SK-N-MC (cell line): Measurements from ENCODE around the gene ARHGAP22.

Experiments used
- DNase-seq: peaks from one replicate; pipeline ENCODE4 v3.0.0-alpha.2; 2011; ENCODE audit warnings: low read depth, low spot score
- H3K27ac ChIP-seq: fragments of 200-600 bp; sonication (generic); 2 replicates; pipeline ENCODE4 v1.5.1; 2016; ENCODE audit warnings: mixed run types
- H3K36me3 ChIP-seq: fragments of 200-600 bp; sonication (generic); 2 replicates; pipeline ENCODE4 v1.6.1; 2017; ENCODE audit warnings: antibody characterized with exemption, low read length, mixed read lengths; ENCODE audit not compliant: insufficient read depth
- H3K4me3 ChIP-seq: fragments of 200-600 bp; sonication (generic); 2 replicates; pipeline ENCODE4 v1.5.1; 2016
- H3K9ac ChIP-seq: fragments of 200-600 bp; sonication (generic); 2 replicates; pipeline ENCODE4 v1.8.0; 2017; ENCODE audit warnings: mixed run types, mixed read lengths; ENCODE audit not compliant: insufficient read length
- H3K9me3 ChIP-seq: fragments of 200-600 bp; sonication (generic); 2 replicates; pipeline ENCODE4 v1.6.1; 2017; ENCODE audit warnings: low read depth, mild to moderate bottlenecking, antibody characterized with exemption, low read length, moderate library complexity, mixed read lengths
- EZH2 ChIP-seq: fragments of 200-600 bp; sonication (generic); IDR thresholded peaks from one replicate; pipeline ENCODE4 v1.6.1; 2017; ENCODE audit warnings: antibody characterized with exemption
- FOXP2 ChIP-seq: optimal IDR thresholded peaks from 2 replicates; pipeline ENCODE3; 2011; ENCODE audit warnings: mild to moderate bottlenecking, moderate library complexity; ENCODE audit not compliant: insufficient read depth; ENCODE audit errors: extremely low read length, control extremely low read depth
- POLR2AphosphoS5 ChIP-seq: IDR thresholded peaks from 2 replicates; pipeline ENCODE4 v1.6.1; 2012; ENCODE audit warnings: mild to moderate bottlenecking, low read depth, low read length, borderline replicate concordance

ARHGAP22 gene

GRCh38 chr10:48449501-48450232, 155.2 kb downstream of the ARHGAP22 start:
- H3K36me3 ChIP-seq: no peaks in the 10 kb centered on the region
- H3K27ac ChIP-seq: no peak overlapping the region
- H3K9ac ChIP-seq: no peak overlapping the region
- no peaks in the 10 kb centered on the region for H3K9me3 ChIP-seq
- no peak overlapping the region for H3K4me3 ChIP-seq
- TF ChIP-seq EZH2: no peak
- no peak for DNase-seq

GRCh38 chr10:48448796-48449195, 156.1 kb downstream of the ARHGAP22 start:
- Histone ChIP-seq H3K4me3 (no peak overlapping the region), H3K9ac (no peak overlapping the region), H3K9me3 (no peaks in the 10 kb centered on the region), H3K27ac (no peak overlapping the region), H3K36me3 (no peaks in the 10 kb centered on the region)
- TF ChIP-seq FOXP2 (no peak), POLR2AphosphoS5 (no peak), EZH2 (no peak)
- no peak for DNase-seq

- Histone ChIP-seq H3K9ac (no peak overlapping the region), H3K27ac (no peak overlapping the region), H3K4me3 (no peak overlapping the region), H3K9me3 (no peaks in the 10 kb centered on the region), H3K36me3 (no peaks in the 10 kb centered on the region)
- TF ChIP-seq EZH2 (no peak), POLR2AphosphoS5 (no peak), FOXP2 (no peak)
- DNase-seq: no peak
Observed at GRCh38 chr10:48447356-48448215, 157.3 kb downstream of the ARHGAP22 start.

GRCh38 chr10:48446785-48447184, 158.1 kb downstream of the ARHGAP22 start:
- no peak overlapping the region for H3K4me3 ChIP-seq
- TF ChIP-seq POLR2AphosphoS5 (no peak), FOXP2 (no peak), EZH2 (no peak)
- no peak for DNase-seq

GRCh38 chr10:48445932-48446331, 158.9 kb downstream of the ARHGAP22 start:
- TF ChIP-seq EZH2: no peak
- no peak for TF ChIP-seq FOXP2
- DNase-seq: no peak
- Histone ChIP-seq H3K9me3 (no peaks in the 10 kb centered on the region), H3K4me3 (no peak overlapping the region), H3K9ac (no peak overlapping the region), H3K27ac (no peak overlapping the region), H3K36me3 (no peaks in the 10 kb centered on the region)

More at GRCh38 chr10:48446785-48447184, 158.1 kb downstream of the ARHGAP22 start:
- no peaks in the 10 kb centered on the region for H3K9me3 ChIP-seq
- H3K27ac ChIP-seq: no peak overlapping the region
- H3K36me3 ChIP-seq: no peaks in the 10 kb centered on the region
- no peak overlapping the region for H3K9ac ChIP-seq

- Histone ChIP-seq H3K9me3 (no peaks in the 10 kb centered on the region), H3K4me3 (no peak overlapping the region), H3K36me3 (no peaks in the 10 kb centered on the region), H3K27ac (no peak overlapping the region), H3K9ac (no peak overlapping the region)
- TF ChIP-seq EZH2 (no peak), FOXP2 (no peak), POLR2AphosphoS5 (no peak)
- DNase-seq: no peak
Observed at GRCh38 chr10:48444861-48445841, 159.7 kb downstream of the ARHGAP22 start.

- Histone ChIP-seq H3K36me3 (no peaks in the 10 kb centered on the region), H3K4me3 (no peak overlapping the region), H3K9ac (no peak overlapping the region), H3K9me3 (no peaks in the 10 kb centered on the region), H3K27ac (no peak overlapping the region)
- no peak for DNase-seq
- no peak for TF ChIP-seq FOXP2
- no peak for TF ChIP-seq POLR2AphosphoS5
- no peak for TF ChIP-seq EZH2
Observed at GRCh38 chr10:48444266-48444665, 160.6 kb downstream of the ARHGAP22 start.

GRCh38 chr10:48442809-48443177, 162.1 kb downstream of the ARHGAP22 start:
- H3K27ac ChIP-seq: no peak overlapping the region
- no peaks in the 10 kb centered on the region for H3K9me3 ChIP-seq
- DNase-seq: no peak
- H3K36me3 ChIP-seq: no peaks in the 10 kb centered on the region
- H3K9ac ChIP-seq: no peak overlapping the region
- H3K4me3 ChIP-seq: no peak overlapping the region
- no peak for TF ChIP-seq FOXP2
- no peak for TF ChIP-seq POLR2AphosphoS5
